Heart left ventricle (tissue), 13 donors: ENCODE results near the gene HS3ST3A1.

Source experiments
- POLR2A ChIP-seq, 2 donors: fragments of 450-650 bp; IDR thresholded peaks; one replicate each; pipeline ENCODE4 v1.6.1; 2017; ENCODE audit warnings: antibody characterized with exemption in 2 of 2, mild to moderate bottlenecking in 2 of 2, moderate library complexity in 2 of 2
- TF ChIP-seq, protein P1 (sequence below), 12 donors: fragments of 200-600 bp; sonication (generic) in 4 of 12; IDR thresholded peaks; one replicate each; pipeline versions ENCODE4 v1.5.0 to v1.8.0; 2018 to 2022; ENCODE audit warnings: antibody characterized with exemption in 12 of 12, mild to moderate bottlenecking in 5 of 12
- donor health status: ischemic (EF 13 %, LVEDD 7.1; RV severe dilation, severe dysfunction).
- donor health status: DM: no; HTN: yes; CAD: no.
- donor health status: DM: no; HTN: no; CAD: no.
- donor health status: ischemic (EF 25% LVEDD 6.9; RV normal size, moderate dysfunction).
- donor health status: ischemic (EF 25% LVEDD 5.7; RV mildly dilated, moderate dysfunction).
- donor health status: ischemic (EF 35%, LVEDD 5.7; RV mildly dilated, moderate dysfunction).
- donor health status: nonischemic (EF 11% LVEDD 7.7; RV severe dilation, severe dysfunction).
- donor health status: DM: yes; HTN: yes; CAD: no.
- donor health status: PGD.
- donor health status: ischemic (EF 29% LVEDD 5.4; RV normal size, mild dysfunction).
- donor health status: nonischemic (EF 23%, LVEDD 6.1; RV moderate dilation, normal function).

DNA sequence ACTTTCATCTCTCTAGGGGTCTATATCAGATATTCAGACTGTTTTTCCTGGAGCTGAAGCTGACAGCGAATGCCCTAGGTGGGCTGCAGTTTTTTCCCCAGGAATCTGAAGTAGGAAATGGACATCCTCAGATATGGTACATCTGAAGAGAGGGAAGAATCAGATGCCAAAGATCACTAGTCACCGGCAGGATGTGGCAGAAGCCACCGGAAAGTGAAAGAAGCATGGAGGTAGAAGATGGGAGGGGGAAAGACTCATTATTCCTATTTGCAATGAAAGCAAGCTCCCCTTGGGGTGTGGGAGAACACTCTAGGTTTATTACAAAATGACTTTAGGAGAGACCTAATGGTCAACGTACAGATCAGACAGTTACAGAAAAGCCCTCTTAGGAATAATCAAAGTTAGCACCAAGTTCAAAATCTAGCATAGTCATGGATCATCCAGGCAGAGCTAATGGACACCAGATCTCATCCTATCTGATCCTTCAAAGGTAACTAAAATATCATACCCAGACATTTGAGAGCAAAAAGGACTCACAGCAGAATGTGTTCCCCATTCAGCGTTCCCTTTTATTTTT lies 110.7 kb downstream of the HS3ST3A1 start:
- TF ChIP-seq, protein P1, sequence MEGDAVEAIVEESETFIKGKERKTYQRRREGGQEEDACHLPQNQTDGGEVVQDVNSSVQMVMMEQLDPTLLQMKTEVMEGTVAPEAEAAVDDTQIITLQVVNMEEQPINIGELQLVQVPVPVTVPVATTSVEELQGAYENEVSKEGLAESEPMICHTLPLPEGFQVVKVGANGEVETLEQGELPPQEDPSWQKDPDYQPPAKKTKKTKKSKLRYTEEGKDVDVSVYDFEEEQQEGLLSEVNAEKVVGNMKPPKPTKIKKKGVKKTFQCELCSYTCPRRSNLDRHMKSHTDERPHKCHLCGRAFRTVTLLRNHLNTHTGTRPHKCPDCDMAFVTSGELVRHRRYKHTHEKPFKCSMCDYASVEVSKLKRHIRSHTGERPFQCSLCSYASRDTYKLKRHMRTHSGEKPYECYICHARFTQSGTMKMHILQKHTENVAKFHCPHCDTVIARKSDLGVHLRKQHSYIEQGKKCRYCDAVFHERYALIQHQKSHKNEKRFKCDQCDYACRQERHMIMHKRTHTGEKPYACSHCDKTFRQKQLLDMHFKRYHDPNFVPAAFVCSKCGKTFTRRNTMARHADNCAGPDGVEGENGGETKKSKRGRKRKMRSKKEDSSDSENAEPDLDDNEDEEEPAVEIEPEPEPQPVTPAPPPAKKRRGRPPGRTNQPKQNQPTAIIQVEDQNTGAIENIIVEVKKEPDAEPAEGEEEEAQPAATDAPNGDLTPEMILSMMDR (IDR thresholded peaks at IDR 0.05), result no peak
- no peak for TF ChIP-seq POLR2A (IDR thresholded peaks at IDR 0.05)
